Omental fat pad (tissue), 4 donors: Measurements from ENCODE around the gene MYO1F. TPM values are rescaled to one million over a fixed set of nuclear protein-coding genes. Genes with fewer than 3 reads are reported as not detected.
A peak's percentile ranks its signal among the peaks of the same experiment; 100 is the strongest.
"Not testable (repeated sequence)": the region's sequence is repeated elsewhere in the genome, so short reads cannot be mapped to it uniquely, and the experiment has no call there.

Experiments used
- ATAC-seq: fragments of 150-250 bp; one replicate; pipeline ENCODE4 v1.9.1; 2016; ENCODE audit warnings: mild to moderate bottlenecking, moderate library complexity; ENCODE audit not compliant: low FRiP score
- DNase-seq: peaks from one replicate; pipeline ENCODE4 v3.0.0-alpha.2; 2019; ENCODE audit warnings: low spot score
- total RNA-seq, 4 donors: library from RNA; depleted of rRNA; stranded (reverse); fragments of >200 nt; gene quantifications; one replicate each; pipeline ENCODE4 v1.1.0, GENCODE V29; 2016
- TF ChIP-seq, protein P1 (sequence below), 3 donors: fragments of 450-650 bp; IDR thresholded peaks; one replicate each; pipeline ENCODE4 v1.5.1; 2016 to 2017; ENCODE audit warnings: antibody characterized with exemption in 3 of 3, mild to moderate bottlenecking in 3 of 3, moderate library complexity in 2 of 3

The MYO1F gene
- total RNA-seq, 4 donors from 2014 or later: 13.9 to 86.7 (median 39.9) TPM

DNA sequence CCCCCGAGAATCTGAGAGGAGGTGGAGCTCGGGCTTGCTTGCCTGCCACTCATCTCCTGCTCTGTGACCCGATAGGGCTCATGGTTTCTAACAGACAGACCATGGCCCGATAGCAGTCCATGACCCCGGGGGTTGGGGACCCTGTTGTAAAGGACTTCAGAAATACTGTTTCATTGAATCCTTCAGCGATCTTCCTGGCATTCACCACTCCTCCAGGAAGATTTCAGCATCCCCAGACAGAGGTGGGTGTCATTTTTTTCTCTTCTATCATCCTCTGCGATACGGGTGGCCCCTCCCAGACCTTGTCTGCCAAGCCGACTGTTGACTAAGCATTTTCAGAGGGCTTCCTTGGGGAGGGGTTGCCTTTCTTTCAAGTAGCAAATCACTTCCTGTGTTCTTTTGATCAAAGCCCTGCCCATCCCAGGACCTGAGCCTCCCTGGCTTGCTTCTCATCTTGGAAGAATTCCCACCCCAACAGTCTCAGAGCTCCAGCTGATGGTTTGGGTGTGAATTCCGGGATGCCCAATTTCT lies 1.7 kb downstream of the MYO1F start:
- TF ChIP-seq, protein P1, sequence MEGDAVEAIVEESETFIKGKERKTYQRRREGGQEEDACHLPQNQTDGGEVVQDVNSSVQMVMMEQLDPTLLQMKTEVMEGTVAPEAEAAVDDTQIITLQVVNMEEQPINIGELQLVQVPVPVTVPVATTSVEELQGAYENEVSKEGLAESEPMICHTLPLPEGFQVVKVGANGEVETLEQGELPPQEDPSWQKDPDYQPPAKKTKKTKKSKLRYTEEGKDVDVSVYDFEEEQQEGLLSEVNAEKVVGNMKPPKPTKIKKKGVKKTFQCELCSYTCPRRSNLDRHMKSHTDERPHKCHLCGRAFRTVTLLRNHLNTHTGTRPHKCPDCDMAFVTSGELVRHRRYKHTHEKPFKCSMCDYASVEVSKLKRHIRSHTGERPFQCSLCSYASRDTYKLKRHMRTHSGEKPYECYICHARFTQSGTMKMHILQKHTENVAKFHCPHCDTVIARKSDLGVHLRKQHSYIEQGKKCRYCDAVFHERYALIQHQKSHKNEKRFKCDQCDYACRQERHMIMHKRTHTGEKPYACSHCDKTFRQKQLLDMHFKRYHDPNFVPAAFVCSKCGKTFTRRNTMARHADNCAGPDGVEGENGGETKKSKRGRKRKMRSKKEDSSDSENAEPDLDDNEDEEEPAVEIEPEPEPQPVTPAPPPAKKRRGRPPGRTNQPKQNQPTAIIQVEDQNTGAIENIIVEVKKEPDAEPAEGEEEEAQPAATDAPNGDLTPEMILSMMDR (IDR thresholded peaks at IDR 0.05): no peak
- peak; percentile 61 for ATAC-seq
- DNase-seq: no peak

DNA sequence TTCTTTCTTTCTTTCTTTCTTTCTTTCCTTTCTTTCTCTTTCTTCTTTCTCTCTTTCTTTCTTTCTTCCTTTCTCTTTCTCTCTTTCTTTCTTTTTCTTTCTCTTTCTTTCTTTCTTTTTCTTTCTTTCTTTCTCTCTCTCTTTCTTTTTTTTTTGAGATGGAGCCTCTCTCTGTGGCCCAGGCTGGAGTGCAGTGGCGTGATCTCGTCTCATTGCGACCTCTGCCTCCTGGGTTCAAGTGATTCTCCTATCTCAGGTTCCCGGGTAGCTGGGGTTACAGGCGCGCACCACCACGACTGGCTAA lies 2.7 kb downstream of the MYO1F start:
- not testable (repeated sequence) for DNase-seq, ATAC-seq

DNA sequence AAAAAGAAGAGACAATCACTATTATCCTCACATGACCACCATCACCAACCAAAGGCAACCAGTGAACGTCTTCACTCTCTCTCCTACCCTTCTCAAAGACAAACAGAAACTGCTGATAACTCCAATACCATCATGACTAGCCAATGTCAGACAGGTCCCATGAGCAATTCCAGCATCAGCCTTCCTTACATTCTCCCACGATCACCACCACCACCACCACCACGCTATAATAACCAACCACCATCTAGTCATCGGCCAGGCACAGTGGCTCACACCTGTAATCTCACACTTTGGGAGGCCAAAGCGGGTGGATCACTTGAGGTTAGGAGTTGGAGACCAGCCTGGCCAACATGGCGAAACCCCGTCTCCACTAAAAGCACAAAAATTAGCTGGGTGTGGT lies 3.9 kb downstream of the MYO1F start:
- ATAC-seq: no peak
- no peak for DNase-seq
- TF ChIP-seq, protein P1 (IDR thresholded peaks at IDR 0.05): no peak

DNA sequence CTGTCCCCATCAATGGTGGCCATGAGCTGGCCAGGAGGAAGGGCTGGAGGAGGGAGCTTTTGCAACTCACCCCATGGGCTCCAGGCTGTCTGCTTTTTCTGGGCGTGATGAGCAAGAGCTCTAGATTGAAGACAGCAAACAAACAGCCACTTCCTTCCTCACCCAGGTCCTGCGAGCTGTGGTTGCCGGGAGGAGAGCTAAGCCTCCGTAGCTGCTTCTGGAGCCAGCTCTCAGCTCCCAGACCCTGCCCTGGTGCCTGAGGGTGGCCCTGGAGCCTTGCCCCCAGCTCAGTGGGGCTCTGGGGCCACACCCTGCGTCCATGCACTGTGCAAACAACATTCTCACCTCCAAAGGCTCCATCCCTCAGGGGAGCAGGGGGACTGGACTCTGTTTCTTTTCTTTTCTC lies 6.2 kb downstream of the MYO1F start:
- DNase-seq: no peak
- TF ChIP-seq, protein P1 (IDR thresholded peaks at IDR 0.05): no peak
- ATAC-seq: no peak

DNA sequence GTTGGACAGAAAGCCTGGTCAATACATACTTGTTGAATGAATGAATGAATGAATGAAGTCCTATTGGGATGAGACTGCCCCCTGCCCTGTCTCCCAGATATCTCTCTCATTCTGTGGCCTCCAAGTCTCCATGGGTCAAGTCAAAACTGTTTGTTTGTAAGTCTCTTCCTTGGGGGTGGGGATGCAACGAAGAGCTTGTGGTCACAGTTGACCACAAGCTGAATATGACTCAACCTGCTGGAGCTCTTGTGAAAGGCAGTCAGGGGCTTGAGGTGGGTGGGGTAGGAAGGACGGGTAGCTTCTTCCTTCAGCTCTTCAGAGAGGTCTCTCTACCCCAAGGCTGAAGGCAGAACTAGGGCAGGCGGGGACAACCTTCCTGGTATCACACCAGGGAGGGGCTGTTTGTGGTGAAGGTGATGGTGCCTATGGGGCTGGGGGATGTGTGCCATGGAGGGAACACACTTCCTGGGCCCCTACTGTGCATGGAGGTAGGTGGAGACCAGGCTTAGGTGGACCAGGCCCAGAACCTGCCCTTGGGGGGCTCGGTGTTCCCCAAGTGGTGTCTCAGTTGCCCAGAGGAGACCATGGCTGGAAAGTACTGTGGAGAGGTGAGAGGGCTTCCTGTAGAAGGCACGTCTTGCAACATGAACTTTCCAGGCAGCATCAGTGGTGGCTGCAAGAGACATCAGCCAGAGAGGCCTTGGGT lies 8.0 kb downstream of the MYO1F start:
- ATAC-seq (no peak), DNase-seq (no peak)
- TF ChIP-seq, protein P1 (IDR thresholded peaks at IDR 0.05): no peak

DNA sequence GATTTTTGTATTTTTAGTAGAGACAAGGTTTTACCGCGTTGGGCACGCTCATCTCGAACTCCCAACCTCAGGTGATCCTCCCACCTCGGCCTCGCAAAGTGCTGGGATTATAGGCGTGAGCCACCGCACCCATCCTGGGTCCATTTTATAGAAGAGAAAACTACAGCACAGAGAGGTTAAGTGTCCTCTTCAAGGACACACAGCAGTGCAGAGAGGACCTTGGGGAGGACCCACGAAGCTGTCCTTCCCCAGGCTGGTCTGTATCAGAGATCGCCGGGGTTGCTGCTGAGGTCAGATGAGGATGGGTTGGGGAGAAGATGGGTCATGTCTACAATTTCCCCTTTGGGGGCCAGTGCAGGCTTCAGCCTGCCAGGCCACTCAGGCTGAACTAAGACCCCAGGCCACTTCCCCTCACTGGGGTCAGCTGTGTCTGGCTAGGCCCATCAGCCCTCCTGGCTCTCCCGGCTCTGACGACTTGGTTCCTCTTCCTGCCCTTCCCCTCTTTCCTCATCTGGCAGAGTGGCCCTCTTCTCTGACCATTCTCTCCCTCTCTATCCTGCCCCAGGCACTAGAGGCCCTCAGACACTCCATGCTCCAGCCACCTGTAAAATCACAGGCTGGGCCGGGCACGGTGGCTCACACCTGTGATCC lies 9.6 kb downstream of the MYO1F start:
- DNase-seq (no peak), ATAC-seq (peak; percentile 27)
- TF ChIP-seq, protein P1 (IDR thresholded peaks at IDR 0.05): no peak

DNA sequence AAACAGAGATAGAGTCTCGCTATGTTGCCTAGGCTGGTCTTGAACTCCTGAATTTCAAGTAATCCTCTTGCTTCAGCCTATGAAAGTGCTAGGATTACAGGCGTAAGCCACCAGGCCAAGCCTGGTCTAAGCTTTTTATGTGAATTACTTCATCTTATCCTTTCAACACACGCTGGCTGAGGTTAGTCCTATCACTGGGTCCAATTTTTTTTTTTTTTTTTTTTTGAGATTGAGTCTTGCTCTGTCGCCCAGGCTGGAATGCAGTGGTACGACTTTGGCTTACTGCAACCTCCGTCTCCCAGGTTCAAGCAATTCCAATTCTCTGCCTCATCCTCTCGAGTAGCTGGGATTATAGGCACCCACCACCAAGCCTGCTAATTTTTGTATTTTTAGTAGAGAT lies 10.4 kb downstream of the MYO1F start:
- DNase-seq (no peak), ATAC-seq (no peak)
- TF ChIP-seq, protein P1 (IDR thresholded peaks at IDR 0.05): no peak

DNA sequence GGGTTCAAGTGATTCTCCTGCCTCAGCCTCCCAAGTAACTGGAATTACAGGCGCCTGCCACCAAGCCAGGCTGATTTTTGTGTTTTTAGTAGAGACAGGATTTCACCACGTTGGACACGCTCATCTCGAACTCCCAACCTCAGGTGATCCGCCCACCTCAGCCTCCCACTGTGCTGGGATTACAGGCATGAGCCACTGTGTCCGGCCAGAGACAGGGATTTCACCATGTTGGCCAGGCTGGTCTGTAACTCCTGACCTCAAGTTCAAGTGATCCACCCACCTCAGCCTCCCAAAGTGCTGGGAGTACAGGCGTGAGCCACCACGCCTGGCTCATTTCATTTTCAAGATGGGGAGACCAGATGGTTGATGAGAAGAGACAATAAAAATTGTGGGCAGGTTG lies 12.4 kb downstream of the MYO1F start:
- not testable (repeated sequence) for ATAC-seq, DNase-seq
